Nephron progenitor cell (in vitro differentiated cells): ENCODE results near the gene CNTNAP2.

Experiments used
- DNase-seq: peaks from one replicate; pipeline ENCODE4 v3.0.0; 2021
- H3K27ac Mint-ChIP-seq: 2 replicates; pipeline ENCODE4 v1.8.0; 2021; ENCODE audit warnings: mild to moderate bottlenecking, moderate library complexity, mixed read lengths
- H3K27me3 Mint-ChIP-seq: 2 replicates; pipeline ENCODE4 v1.8.0; 2021; ENCODE audit warnings: mild to moderate bottlenecking, low read depth, mixed read lengths; ENCODE audit not compliant: poor library complexity
- H3K36me3 Mint-ChIP-seq: 2 replicates; pipeline ENCODE4 v1.8.0; 2021; ENCODE audit warnings: low read depth, mixed read lengths
- H3K4me1 Mint-ChIP-seq: 2 replicates; pipeline ENCODE4 v1.8.0; 2021; ENCODE audit warnings: mixed read lengths
- H3K4me3 Mint-ChIP-seq: 2 replicates; pipeline ENCODE4 v1.8.0; 2021; ENCODE audit warnings: mild to moderate bottlenecking, moderate library complexity, mixed read lengths
- H3K9me3 Mint-ChIP-seq: 2 replicates; pipeline ENCODE4 v1.8.0; 2021; ENCODE audit warnings: mild to moderate bottlenecking, moderate library complexity, mixed read lengths
- TF ChIP-seq, protein P1 (sequence below): fragments of 200-600 bp; sonication (generic); IDR thresholded peaks from 2 replicates; pipeline ENCODE4 v1.5.0; 2021; ENCODE audit warnings: antibody characterized with exemption

The CNTNAP2 gene

DNA sequence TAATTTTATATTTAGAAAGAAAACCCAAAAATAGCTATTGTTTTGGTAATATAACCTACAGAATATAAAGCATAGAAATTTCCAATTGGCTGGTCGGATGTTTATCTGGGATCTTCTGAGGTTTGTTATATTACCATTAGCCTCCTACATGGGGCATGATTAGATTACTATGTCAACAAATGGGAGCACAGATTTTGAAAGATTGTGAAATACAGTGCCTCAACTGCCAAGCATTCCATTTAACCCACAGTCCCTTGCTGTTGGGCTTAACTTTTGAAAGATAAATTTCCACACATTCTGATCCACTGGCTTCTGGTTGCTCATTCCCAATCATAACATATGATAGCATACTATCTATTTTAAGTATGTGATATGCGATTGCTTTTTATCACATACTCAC, 2018.5 kb downstream of the CNTNAP2 start:
- Mint-ChIP-seq H3K27ac (no peak overlapping the region), H3K36me3 (no peaks in the 10 kb centered on the region), H3K4me3 (no peak overlapping the region), H3K9me3 (peaks cover 5% of the 10 kb centered on the region), H3K27me3 (no peaks in the 10 kb centered on the region), H3K4me1 (peaks cover 23% of the 10 kb centered on the region)
- no peak for DNase-seq
- TF ChIP-seq, protein P1, sequence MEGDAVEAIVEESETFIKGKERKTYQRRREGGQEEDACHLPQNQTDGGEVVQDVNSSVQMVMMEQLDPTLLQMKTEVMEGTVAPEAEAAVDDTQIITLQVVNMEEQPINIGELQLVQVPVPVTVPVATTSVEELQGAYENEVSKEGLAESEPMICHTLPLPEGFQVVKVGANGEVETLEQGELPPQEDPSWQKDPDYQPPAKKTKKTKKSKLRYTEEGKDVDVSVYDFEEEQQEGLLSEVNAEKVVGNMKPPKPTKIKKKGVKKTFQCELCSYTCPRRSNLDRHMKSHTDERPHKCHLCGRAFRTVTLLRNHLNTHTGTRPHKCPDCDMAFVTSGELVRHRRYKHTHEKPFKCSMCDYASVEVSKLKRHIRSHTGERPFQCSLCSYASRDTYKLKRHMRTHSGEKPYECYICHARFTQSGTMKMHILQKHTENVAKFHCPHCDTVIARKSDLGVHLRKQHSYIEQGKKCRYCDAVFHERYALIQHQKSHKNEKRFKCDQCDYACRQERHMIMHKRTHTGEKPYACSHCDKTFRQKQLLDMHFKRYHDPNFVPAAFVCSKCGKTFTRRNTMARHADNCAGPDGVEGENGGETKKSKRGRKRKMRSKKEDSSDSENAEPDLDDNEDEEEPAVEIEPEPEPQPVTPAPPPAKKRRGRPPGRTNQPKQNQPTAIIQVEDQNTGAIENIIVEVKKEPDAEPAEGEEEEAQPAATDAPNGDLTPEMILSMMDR = no peak

DNA sequence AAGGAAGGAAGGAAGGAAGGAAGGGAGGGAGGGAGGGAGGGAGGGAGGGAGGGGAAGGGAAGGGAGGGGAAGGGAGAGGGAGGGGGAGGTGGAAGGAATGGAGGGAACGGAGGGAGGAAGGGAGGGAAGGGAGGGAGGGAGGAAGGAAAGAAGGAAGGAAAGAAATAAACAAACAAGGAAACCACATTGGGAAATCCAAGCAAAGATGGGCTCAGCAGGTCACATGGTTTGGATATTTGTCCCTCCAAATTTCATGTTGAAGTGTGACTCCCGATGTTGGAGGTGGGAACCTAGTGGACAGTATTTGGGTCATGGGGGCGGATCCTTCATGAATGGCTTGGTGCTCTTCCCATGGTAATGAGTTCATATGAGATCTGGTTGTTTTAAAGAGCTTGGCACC, 2019.4 kb downstream of the CNTNAP2 start:
- DNase-seq = no peak
- Mint-ChIP-seq H3K4me1 (peaks cover 23% of the 10 kb centered on the region), H3K27ac (no peak overlapping the region), H3K4me3 (no peak overlapping the region), H3K9me3 (peaks cover 9% of the 10 kb centered on the region), H3K36me3 (no peaks in the 10 kb centered on the region), H3K27me3 (no peaks in the 10 kb centered on the region)
- TF ChIP-seq, protein P1 = no peak

DNA sequence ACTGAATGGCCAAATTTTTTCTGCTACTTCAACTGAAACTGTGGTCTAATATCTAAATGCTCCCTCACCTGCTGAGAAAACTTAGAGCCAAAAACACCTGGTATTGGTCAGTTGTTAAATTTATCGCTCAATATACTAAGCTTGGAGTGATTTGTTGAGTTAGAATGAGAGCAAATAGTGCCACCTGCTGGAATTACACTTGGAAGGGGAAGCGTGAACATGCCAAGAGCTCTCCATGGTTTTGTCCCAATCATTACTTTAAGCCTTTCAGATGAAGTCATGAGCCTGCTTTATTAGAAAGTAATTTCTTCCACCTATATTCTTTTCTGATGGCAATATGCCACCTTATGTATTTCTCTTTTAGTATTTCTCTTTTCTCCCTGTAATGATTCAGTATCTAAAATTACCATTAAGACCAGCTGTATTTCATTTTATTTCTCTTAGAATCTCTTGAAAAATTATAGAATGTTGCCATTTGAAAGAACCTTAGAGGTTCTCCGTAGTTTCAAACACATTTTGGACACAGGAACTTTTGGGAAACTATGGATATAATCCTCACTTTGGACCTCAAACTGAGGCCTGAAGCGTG, 2026.2 kb downstream of the CNTNAP2 start:
- H3K9me3 Mint-ChIP-seq = peaks cover 9% of the 10 kb centered on the region
- TF ChIP-seq, protein P1 = peak; percentile 67
- peak; percentile 25 for DNase-seq
- peaks cover 14% of the 10 kb centered on the region for H3K27me3 Mint-ChIP-seq
- H3K27ac Mint-ChIP-seq = no peak overlapping the region
- no peak overlapping the region for H3K4me3 Mint-ChIP-seq
- H3K36me3 Mint-ChIP-seq = no peaks in the 10 kb centered on the region
- H3K4me1 Mint-ChIP-seq = peaks cover 5% of the 10 kb centered on the region

DNA sequence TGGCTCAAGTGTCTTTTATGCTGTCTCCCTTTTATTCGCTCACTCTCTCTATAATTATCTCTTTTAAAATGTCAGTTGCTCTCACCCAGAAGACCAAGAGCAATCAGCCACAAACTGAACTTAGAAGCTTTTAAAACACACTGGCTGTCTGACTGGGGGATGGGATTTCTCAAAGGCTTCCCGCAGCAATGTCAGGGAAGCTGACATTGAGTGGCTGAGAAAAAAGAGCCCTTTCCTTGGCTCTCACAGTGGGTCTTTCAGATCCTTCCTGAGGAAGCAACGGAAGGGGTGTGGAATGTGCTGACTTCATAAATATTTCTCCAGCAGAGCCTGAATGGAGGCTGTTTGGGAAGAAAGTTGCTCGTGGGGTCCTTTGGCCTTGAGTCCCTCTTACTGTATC, 2028.2 kb downstream of the CNTNAP2 start:
- Mint-ChIP-seq H3K4me1 (no peaks in the 10 kb centered on the region), H3K36me3 (no peaks in the 10 kb centered on the region), H3K9me3 (peaks cover 6% of the 10 kb centered on the region), H3K27me3 (peaks cover 18% of the 10 kb centered on the region), H3K27ac (no peak overlapping the region), H3K4me3 (no peak overlapping the region)
- TF ChIP-seq, protein P1 = no peak
- no peak for DNase-seq

DNA sequence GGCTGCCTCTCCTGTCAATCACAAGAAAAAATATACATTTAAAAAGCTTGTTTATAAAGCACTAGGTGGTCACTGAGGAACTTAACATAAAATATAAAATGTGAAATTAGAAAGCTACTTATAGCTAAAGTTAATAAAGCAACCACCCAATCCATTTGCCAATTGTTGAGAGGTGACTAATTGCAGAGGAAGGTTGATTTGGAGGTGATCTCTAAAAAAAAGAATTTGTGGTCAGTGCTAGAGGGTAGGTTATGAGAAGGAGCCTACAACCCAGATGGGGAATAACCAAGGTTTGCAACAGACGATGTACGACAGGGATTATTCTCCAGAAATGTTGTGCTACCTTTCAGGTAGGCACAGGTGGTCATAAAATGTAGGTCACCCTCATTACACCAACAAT, 2029.7 kb downstream of the CNTNAP2 start:
- TF ChIP-seq, protein P1 = no peak
- no peaks in the 10 kb centered on the region for H3K36me3 Mint-ChIP-seq
- no peaks in the 10 kb centered on the region for H3K9me3 Mint-ChIP-seq
- H3K4me1 Mint-ChIP-seq = no peaks in the 10 kb centered on the region
- H3K27ac Mint-ChIP-seq = no peak overlapping the region
- no peak overlapping the region for H3K4me3 Mint-ChIP-seq
- DNase-seq = no peak
- H3K27me3 Mint-ChIP-seq = peaks cover 24% of the 10 kb centered on the region

DNA sequence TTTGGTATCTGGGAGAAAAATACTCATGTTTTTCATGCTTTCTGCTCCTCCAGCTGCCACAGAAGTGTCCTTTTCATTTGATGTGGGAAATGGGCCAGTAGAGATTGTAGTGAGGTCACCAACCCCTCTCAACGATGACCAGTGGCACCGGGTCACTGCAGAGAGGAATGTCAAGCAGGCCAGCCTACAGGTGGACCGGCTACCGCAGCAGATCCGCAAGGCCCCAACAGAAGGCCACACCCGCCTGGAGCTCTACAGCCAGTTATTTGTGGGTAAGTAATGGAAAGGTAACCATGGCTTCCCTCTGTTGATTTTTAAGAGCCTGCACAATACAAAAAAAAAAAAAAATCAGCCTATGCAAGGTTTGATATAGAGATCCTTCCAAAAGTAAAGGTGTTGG, 2030.8 kb downstream of the CNTNAP2 start:
- H3K9me3 Mint-ChIP-seq = peaks cover 9% of the 10 kb centered on the region
- no peak overlapping the region for H3K4me3 Mint-ChIP-seq
- no peak overlapping the region for H3K27ac Mint-ChIP-seq
- H3K4me1 Mint-ChIP-seq = no peaks in the 10 kb centered on the region
- H3K27me3 Mint-ChIP-seq = peaks cover 26% of the 10 kb centered on the region
- no peak for DNase-seq
- H3K36me3 Mint-ChIP-seq = no peaks in the 10 kb centered on the region
- TF ChIP-seq, protein P1 = no peak
